NCI-H2171 (cell line): ENCODE results near the gene PAX8.

Experiments
- DNase-seq: peaks from one replicate; lab custom pipeline; 2025; lab: John Stamatoyannopoulos, UW

Gene PAX8

GRCh38 chr2:113167115-113167932, 111.4 kb downstream of the PAX8 start:
- no peak for DNase-seq

- no peak for DNase-seq
Observed at GRCh38 chr2:113166187-113166645, 112.5 kb downstream of the PAX8 start.
